ENCODE results near the gene BRICD5. TPM values are rescaled to one million over a fixed set of nuclear protein-coding genes. Genes with fewer than 3 reads are reported as not detected.

Gene BRICD5
- total and polyA plus RNA-seq, 2 of the 13 experiments (the other 11 are each of a cell fraction or from before 2014, with no cell fraction given): 1.6 to 5.8 TPM

GRCh38 chr16:2163211-2163881, 47.3 kb downstream of the BRICD5 start (continued):
- peak; percentile 36 for TF ChIP-seq IKZF4 (CRISPR knock-in tag; IDR thresholded peaks at IDR 0.05; ENCODE audit: borderline replicate concordance, low read depth, not compliant biosample characterization)
- TF ChIP-seq ZNF317 (CRISPR knock-in tag; IDR thresholded peaks at IDR 0.05): 0 out of 2 replicates have a peak, but pooled peaks have one; percentile 29
- no peak for TF ChIP-seq ZGPAT (CRISPR knock-in tag; IDR thresholded peaks at IDR 0.05)
- 0 out of 2 replicates have a peak, but pooled peaks have one; percentile 56 for TF ChIP-seq ZNF556 (CRISPR knock-in tag; IDR thresholded peaks at IDR 0.05; ENCODE audit: borderline replicate concordance)
- peak; percentile 95 for TF ChIP-seq RXRA (CRISPR knock-in tag; IDR thresholded peaks at IDR 0.05)
- peak; percentile 24 for TF ChIP-seq ASH2L (IDR thresholded peaks at IDR 0.05; ENCODE audit: insufficient read length, low read depth, low read length)
- 0 out of 2 replicates have a peak, but pooled peaks have one; percentile 17 for TF ChIP-seq NFYB (CRISPR knock-in tag; IDR thresholded peaks at IDR 0.05)
- TF ChIP-seq MAX (IDR thresholded peaks at IDR 0.05): peak; percentile 75; the same call in 1 of the 2 replicates
- peak; percentile 52; the same call in 1 of the 2 replicates for TF ChIP-seq RBFOX2 (IDR thresholded peaks at IDR 0.05; ENCODE audit: low read depth, low read length)
- TF ChIP-seq ZNF720 (CRISPR knock-in tag; IDR thresholded peaks at IDR 0.05): no peak
- TF ChIP-seq ZNF605 (CRISPR knock-in tag; IDR thresholded peaks at IDR 0.05): no peak
- peak; percentile 55; the same call in 1 of the 2 replicates for TF ChIP-seq ZBED4 (CRISPR knock-in tag; IDR thresholded peaks at IDR 0.05; ENCODE audit: borderline replicate concordance)
- no peak for TF ChIP-seq ZSCAN12 (CRISPR knock-in tag; IDR thresholded peaks at IDR 0.05)
- peak; percentile 52; the same call in 1 of the 2 replicates for TF ChIP-seq ERF (CRISPR knock-in tag; IDR thresholded peaks at IDR 0.05)
- 0 out of 2 replicates have a peak, but pooled peaks have one; percentile 27 for TF ChIP-seq SNAI1 (CRISPR knock-in tag; IDR thresholded peaks at IDR 0.05; ENCODE audit: borderline replicate concordance)
- peak; percentile 52; the same call in 1 of the 2 replicates for TF ChIP-seq ZNF770 (CRISPR knock-in tag; IDR thresholded peaks at IDR 0.05)
- no peak for TF ChIP-seq ZBTB39 (CRISPR knock-in tag; IDR thresholded peaks at IDR 0.05)
- no peak for TF ChIP-seq HOXA9 (CRISPR knock-in tag; IDR thresholded peaks at IDR 0.05; ENCODE audit: borderline replicate concordance)
